SW 1271 (cell line): ENCODE results near the gene KLRG1.

Experiments used
- DNase-seq, 2 experiments: peaks; one replicate each; lab custom pipeline; 2025; lab: John Stamatoyannopoulos, UW

The KLRG1 gene

GRCh38 chr12:8989413-8989812 lies at the start of gene KLRG1:
Gene KLRG1, plus strand, starts transcription at chr12:8989546. Its CDS starts 90 bp downstream, at chr12:8989636.
- no peak for DNase-seq

GRCh38 chr12:8941691-8942478 lies 47.5 kb upstream of the KLRG1 start:
- no peak for DNase-seq

GRCh38 chr12:8943565-8944186 lies 45.7 kb upstream of the KLRG1 start:
- no peak for DNase-seq

- no peak for DNase-seq
Measured at GRCh38 chr12:8946733-8947132, 42.6 kb upstream of the KLRG1 start.

- DNase-seq, result no peak
Measured at GRCh38 chr12:8947737-8948136, 41.6 kb upstream of the KLRG1 start.

GRCh38 chr12:8948701-8949341 lies 40.5 kb upstream of the KLRG1 start:
- peak in 1 of 2 experiments; percentile 27 for DNase-seq

GRCh38 chr12:8949342-8950220 lies 39.8 kb upstream of the KLRG1 start, which contains the start of gene M6PR:
Gene M6PR, minus strand, starts transcription at chr12:8949645. Its CDS starts 3,241 bp downstream, at chr12:8946404.
- peak; percentile 99 to 100 for DNase-seq

- no peak for DNase-seq
Measured at GRCh38 chr12:8950221-8950527, 39.2 kb upstream of the KLRG1 start.

GRCh38 chr12:8950702-8951478 lies 38.5 kb upstream of the KLRG1 start:
- DNase-seq, result no peak

- DNase-seq, result no peak
Measured at GRCh38 chr12:8951744-8952143, 37.6 kb upstream of the KLRG1 start.

- DNase-seq, result no peak
Measured at GRCh38 chr12:8953773-8954402, 35.5 kb upstream of the KLRG1 start.

- no peak for DNase-seq
Measured at GRCh38 chr12:8956073-8956472, 33.3 kb upstream of the KLRG1 start.

GRCh38 chr12:8956772-8957171 lies 32.6 kb upstream of the KLRG1 start:
- no peak for DNase-seq

GRCh38 chr12:8957561-8957960 lies 31.8 kb upstream of the KLRG1 start:
- no peak for DNase-seq

- no peak for DNase-seq
Measured at GRCh38 chr12:8958066-8958465, 31.3 kb upstream of the KLRG1 start.

- DNase-seq, result no peak
Measured at GRCh38 chr12:8960176-8960575, 29.2 kb upstream of the KLRG1 start.

- no peak for DNase-seq
Measured at GRCh38 chr12:8968761-8969160, 20.6 kb upstream of the KLRG1 start.

GRCh38 chr12:8969861-8970411 lies 19.4 kb upstream of the KLRG1 start:
- no peak for DNase-seq

GRCh38 chr12:8970432-8970831 lies 18.9 kb upstream of the KLRG1 start:
- DNase-seq, result no peak

- no peak for DNase-seq
Measured at GRCh38 chr12:8980137-8980536, 9.2 kb upstream of the KLRG1 start.
